ENCODE data around the gene CSF1. TPM values are rescaled to one million over a fixed set of nuclear protein-coding genes. Genes with fewer than 3 reads are reported as not detected.
"Not testable (repeated sequence)": the region's sequence is repeated elsewhere in the genome, so short reads cannot be mapped to it uniquely, and the experiment has no call there.

The CSF1 gene, protein sequence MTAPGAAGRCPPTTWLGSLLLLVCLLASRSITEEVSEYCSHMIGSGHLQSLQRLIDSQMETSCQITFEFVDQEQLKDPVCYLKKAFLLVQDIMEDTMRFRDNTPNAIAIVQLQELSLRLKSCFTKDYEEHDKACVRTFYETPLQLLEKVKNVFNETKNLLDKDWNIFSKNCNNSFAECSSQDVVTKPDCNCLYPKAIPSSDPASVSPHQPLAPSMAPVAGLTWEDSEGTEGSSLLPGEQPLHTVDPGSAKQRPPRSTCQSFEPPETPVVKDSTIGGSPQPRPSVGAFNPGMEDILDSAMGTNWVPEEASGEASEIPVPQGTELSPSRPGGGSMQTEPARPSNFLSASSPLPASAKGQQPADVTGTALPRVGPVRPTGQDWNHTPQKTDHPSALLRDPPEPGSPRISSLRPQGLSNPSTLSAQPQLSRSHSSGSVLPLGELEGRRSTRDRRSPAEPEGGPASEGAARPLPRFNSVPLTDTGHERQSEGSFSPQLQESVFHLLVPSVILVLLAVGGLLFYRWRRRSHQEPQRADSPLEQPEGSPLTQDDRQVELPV
- total RNA-seq: 16.5 TPM

DNA sequence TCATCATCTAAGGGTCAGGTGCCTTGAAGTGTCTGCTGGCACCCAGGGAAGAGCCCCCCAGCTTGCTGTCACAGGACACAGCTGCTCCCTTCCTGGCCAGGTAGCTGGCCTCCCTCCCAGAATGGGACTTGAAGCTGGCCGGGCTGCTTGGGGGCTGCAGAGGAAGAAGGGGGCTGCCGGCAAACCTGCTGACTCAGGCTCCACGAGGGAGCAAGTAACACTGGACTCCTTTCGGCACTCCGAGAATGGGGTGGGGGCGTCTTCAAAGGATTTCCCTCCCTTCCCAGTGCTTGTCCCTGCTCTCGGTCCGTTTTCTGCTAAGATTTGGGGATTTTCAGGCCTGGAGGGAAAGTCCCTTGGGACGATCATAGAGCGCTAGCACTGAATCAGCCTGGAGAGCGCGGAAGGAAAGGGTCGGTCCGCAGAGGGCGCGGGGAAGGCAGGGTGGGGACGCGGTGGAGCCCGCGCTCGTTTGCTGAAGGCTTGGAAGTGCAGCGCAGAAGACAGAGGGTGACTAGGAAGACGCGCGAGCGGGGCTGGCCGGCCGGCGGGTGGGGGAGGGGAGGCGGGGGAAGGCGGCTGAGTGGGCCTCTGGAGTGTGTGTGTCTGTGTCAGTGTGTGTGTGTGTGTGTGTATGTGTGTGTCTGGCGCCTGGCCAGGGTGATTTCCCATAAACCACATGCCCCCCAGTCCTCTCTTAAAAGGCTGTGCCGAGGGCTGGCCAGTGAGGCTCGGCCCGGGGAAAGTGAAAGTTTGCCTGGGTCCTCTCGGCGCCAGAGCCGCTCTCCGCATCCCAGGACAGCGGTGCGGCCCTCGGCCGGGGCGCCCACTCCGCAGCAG is at the start of gene CSF1:
Gene CSF1 (plus strand): TSS at position 727 of the 840 bp plus-strand sequence. CDS start 175 bp downstream, outside the sequence.
- peak; percentile 87 for DNase-seq

DNA sequence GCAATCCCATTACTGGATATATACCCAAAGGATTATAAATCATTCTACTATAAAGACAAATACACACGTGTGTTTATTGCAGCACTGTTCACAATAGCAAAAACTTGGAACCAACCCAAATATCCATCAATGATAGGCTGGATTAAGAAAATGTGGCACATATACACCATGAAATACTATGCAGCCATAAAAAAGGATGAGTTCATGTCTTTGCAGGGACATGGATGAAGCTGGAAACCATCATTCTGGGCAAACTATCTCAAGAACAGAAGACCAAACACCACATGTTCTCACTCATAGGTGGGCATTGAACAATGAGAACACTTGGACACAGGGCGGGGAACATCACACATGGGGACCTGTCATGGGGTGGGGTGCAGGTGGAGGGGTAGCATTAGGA is 49.0 kb upstream of the CSF1 start:
- DNase-seq: not testable (repeated sequence)

DNA sequence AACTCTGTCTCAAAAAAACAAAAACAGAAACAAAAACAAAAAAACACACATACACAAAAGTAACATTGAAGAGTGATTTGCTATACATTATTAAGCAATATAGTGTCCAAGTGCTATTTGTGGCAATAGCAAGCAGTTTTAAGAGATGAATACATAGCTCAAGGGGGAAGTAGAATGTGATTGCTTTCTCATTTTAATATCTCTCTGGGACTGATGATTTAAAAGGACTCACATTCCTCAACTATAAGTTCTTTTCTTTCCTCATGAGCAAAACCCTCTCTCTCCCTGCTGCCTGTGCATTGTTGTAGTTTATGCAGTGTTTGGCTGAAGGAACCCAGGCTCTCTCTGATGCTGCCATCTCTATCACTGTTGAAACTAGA is 47.0 kb upstream of the CSF1 start:
- DNase-seq: no peak

DNA sequence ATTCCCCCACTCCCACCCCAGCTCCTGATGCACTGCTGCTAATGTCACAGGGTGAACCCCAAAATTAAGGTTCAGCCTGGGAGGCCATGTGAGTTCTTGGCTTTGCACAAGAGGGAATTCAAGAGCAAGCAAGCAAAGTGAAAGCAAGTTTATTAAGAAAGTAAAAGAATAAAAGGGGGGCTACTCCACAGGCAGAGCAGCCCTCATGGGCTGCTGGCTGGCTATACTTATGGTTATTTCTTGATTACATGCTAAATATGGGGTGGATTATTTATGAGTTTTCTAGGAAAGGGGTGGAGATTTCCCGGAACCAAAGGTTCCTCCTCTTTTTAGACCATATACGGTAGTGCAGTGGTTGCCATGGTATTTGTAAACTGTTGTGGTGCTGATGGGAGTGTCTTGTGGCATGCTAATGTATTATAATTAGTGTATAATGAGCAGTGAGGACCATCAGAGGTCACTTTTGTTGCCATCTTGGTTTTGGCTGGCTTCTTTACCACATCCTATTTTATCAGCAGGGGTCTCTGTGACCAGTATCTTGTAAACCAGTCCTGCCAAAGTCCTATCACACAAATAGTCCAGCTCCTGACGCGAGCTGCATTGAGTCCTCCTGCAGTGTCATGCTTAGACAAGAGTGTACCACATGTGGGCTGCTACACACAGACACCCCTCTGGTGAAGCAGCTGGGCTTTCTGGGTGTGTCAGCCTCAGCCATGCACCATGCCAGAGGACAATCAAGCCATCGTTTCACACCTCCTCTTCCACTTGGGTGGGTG is 46.4 kb upstream of the CSF1 start:
- DNase-seq: peak; percentile 42

DNA sequence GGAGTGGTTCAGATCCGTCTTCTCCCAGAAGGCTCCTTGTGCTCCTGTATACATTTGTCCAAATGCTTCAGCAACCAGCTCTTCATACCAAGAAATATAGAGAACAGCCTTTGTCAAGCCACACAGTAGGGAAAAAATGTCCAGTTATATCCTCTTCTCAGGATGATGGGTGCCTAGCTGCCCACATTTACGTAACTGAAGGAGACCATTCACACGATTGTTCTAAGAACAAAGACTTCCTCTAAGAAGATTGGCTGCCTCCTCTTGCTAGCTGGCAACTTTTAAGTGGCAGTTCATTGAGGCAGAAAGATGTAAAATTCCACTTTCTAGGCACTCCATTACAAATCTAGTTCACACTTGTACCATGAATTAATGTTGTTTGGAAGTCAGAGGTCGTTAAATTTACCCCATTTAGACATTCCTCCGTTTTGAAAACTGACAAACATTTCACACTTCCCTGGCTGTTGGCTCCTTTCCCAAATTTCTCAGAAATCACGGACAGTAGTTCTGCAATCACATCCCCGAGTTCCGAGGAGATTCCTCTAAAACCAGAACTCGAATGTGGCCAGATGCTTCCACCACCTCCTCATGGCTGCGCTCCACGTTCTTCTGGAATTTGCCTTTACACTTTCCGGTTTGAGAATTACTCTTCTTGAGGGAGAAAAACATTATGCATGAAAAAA is 45.6 kb upstream of the CSF1 start:
- peak; percentile 18 for DNase-seq

DNA sequence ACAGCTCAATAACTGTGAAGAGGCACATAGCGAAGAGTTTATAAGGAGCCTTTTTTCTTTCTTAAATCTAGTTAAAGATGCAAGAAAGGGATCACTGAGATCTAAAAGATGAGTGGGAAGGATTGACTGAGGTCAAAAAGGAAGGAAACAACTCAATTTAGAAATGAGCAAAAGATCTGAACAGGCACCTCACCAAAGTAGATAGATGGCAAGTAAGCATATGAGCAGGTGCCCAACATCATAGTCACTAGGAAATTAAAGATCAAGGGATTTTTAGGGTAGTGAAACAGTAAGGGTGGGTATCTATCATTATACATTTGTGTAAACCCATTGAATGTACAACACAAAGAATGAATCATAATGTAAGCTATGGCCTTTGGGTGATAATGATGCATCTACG is 44.6 kb upstream of the CSF1 start:
- DNase-seq: no peak

DNA sequence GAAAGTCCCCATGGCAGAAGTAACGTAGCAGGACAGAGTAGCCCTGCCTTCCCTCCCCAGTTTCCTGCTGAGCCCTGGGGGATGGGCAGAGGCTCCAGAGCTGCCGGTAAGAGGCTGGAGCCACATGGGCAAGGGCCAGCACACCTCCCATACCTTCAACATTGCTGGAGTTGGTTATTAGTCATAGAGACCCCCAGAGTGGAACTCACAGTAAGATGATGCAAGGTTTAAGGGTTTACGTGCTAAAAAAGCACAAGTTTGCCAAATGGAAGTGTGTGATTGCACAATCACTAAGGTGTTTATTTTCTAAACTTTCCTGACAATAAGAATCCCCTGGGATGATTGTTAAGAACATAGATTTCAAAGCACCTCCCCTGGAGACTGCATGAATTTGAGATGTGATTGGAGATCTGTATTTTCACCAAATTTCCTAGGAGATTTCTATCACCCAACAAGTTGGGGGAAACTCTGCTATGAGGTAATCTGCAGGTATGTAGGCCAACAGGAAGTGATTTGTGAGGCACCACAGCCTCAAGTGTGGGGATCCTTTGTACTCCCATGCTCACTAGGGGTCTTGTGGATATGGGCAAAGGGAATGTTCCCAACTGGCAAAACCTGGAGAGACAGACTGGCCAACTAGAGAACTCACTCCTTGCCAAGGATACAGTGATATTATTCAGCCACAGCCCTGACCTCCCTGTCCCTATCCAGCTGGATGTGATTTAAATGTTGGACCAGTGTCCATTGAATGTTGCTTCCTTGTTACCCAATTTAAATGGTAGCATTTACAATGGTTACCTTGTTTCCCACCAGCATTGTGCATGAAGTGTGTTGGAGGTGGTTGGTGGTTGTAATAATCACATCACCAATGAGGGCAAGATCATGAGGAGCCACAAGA is 37.1 kb upstream of the CSF1 start:
- no peak for DNase-seq

DNA sequence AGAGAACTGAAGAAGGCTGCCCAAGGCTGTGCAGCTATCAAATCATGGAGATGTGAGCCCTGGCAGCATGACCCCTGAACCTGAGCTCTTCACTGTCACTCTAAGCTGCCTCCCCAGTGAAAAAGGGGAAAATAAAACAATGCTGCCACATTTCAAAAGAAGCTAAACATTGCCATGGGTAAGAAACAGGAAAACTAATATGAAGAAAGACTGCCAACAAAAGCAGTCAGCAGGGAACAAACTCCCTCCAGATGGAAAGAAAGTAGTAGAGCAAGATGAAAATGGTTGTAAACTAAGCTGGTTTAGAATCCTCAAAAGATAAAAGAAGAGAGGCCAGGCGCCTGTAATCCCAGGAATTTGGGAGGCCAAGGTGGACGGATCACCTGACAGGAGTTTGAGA is 36.2 kb upstream of the CSF1 start:
- no peak for DNase-seq

DNA sequence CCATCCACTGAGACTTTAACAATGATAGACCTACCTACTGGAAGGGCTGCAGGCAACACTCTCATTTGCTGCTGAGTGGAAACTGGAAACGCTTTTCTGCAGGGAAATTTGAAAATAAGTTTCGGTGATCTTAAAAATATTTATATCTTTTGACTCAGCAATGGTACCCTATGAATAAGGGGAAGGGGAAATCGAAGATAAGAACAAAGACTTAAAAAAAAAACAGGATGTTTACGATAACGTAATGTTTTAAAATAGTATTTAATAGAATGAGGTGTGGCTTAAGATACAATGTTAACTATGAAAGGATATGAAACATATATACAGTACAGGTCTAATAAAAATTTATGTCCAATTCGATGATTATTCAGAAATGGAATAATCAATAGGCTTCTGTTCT is 34.8 kb upstream of the CSF1 start:
- DNase-seq: no peak

DNA sequence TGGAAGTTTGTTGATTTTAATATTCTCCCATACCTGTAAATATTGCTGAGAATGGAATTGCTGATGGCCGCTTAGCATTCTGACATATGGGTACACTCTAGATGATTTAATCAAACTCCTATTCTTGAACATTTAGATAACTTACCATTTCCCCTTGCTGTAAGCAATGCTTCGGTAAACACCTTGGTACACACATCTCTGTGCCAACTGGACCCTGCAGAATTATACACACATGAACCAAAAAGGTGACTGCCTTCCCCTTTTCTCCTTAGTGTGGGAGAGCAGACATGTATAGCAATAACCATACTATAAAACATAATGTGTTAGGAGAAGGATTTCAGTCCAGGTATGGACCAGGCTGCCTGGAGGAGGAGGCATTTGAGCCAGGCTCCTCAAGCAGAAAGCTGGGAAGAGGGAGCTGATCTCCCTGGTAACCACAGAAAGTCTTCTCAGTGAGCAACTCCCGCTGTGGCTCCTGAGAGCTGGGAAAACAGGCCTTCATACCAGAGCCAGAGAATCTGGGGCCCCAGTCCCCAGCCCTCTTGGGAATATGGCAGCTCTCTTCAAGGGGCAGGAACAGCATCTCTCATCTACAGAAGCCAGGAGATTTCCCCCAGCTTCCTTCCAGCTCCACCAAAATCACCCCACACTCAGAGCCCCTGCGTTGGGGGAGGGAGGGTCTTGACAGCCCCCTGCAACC is 33.9 kb upstream of the CSF1 start:
- DNase-seq: no peak

DNA sequence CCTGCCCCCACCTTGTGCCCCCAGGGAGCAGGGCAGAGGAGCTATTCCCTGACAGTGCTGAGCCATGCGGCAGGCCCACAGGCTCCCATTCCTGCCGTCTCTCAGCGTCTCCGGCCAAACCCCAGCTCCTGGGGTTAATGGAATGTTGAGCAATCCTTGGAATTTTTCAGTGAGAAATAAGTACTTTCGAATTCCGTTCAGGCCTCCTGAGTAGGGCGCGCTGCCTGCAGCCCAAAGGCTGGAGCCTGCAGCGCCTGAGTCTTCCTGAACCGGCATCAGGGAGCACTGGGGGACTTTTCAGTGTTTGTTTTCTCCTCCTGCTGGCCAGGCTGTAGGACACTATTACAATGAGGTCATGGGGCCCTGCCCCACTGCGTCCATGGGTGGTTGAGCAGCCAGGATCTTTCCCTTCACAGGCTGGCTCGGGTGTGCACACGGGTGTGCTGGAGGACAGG is 33.3 kb upstream of the CSF1 start:
- DNase-seq: peak; percentile 64

DNA sequence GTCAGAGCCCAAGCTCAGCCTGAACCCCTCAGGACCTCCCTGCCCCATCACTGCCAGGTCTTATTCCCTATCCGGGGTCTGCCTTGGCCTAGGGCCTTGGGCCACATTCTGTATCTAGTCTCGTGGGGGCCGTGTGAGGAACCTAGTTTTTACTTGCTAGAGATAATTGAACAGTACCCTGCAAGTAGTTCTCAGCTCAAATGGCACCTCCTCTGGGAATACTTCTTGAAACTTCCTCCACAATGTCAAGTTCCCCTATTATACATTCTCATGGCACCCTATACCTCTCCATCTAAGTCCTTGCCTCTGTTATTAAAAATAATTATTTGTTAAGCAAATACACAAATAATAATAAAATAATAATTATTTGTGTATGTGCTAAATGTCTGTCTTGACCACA is 32.9 kb upstream of the CSF1 start:
- DNase-seq: no peak

DNA sequence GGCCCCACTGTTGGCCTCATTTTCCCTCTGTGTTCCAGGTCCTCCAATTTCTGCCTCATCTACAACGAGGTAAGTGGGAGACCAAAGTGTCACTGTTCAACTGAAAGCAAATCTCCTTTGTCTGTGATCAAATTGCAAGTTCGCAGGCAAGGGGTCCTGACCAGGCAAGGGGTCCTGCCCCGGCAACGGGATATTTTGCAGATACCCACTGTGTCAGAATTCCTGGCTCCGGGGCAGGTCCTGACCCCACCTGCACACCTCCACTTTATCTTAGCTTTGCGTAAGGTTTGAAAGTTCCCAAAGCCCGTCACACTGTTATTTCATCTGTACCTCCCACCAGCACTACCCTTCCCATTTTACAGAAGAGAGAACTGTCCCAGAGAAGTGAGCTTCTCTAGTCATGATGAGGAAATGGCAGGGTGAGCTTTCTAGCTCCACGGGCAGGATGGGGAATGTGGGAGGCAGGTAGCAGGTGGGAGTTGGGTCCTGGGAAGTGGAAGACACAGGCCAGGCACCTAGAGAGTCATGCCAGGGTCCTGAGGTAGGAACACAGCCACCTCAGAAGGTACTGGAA is 32.0 kb upstream of the CSF1 start:
- DNase-seq: no peak

DNA sequence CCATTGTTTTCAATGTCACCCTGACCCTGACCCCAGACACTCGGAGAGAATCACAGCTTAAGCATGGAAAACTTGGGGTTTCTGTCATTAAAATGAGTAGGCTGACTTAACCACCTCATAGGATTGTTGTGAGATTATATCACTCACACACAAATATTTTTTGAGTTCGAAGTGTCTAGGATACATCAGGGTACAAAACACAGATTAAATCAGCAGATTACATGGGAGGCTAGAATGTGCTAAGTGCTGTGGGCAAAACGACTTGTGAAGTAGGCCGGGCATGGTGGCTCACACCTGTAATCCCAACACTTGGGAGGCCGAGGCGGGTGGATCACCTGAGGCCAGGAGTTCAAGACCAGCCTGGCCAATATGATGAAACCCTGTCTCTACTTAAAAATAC is 31.3 kb upstream of the CSF1 start:
- DNase-seq: not testable (repeated sequence)

DNA sequence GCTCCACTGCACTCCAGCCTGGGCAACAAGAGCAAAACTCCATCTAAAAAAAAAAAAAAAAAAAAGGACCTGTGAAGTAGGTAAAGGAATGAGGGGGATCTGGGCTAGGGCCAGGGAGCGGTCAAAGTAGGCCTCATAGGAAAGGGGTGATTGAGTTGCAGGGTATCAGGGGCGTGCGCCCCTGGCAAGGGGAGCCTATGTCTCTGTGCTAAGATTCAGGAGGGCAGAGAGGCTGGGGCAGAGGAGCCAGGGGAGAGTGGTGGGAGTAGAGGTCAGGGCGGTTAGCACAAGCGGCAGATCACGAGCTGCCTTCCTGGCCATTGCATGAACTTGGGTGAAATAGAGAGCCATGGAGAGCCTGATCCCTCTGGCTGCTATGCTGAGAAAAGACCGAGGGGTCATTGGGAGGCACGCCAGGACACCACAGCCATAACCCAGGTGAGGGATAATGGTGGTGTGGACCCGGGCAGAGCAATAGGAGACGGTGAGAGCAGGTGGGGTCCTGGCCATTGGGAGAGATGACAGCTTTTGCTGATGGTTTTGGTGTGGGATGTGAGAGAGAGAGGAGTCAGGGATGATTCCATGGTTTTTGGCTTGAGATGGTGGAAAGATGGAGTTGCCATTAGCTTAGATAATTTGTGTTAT is 30.6 kb upstream of the CSF1 start:
- DNase-seq: no peak

DNA sequence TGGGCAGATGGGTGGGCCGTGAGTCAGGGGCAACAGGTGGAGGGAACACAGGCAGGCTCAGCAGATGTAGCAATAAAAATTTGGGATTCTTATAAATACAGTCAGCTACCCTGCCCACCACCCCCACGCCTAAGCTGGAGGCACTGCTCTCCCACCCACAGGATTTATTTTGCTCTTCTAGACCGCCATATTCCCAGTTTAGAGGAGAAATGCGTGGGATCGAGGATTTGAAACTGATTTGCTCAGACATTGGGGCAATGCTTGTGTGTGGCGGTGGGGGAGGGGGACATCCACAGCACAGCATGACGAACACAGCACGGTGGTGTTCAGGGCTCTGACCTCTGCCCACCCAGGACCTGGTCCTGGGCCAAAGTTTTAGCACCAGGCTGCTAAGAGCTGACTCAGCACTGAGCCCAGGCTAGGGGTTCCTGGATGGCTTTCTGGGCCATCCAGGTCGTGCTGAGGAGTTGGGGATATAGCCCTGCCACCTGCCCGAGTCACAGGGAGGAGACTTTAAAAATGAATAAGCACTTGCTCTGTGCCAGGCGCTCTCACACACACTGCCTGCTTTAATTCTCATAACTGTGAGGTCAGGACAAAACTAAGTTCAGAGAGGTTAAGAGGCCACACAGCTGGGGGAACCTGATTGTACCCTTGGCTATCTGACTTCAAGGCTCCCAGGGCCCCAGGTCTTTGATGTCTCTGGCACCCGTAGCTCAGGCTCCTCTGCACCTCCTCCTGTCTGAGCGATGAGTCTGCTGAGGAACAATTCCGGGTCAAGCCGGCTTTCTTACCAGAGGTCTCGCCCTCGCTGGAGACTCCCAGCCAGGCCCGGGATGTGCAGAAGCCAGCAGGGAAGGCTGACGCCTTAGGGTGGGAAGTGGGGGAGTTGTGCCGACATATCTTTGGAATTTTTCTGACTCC is 29.4 kb upstream of the CSF1 start:
- no peak for DNase-seq

DNA sequence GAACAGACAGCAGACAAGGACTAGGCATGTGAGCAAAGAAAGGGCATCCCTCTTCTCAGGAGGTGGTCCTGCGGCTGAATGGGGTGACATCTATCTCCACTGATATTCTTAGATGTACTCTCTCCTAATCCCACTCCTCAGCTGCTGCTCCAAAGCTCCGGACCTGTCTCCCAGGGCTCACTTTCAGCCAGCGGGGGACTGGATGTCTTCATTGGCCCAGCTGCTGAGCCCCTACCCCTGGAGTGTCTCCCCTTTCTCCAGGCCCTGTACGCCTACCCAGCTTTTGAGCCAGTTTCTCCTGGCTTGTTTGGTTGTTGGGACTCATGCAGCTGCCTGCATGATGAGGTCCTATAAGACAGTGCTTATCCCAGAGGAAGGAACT is 28.8 kb upstream of the CSF1 start:
- DNase-seq: no peak

Measured in tongue (tissue), 2 donors.